Measurements from ENCODE around the gene RGS13.

RGS13 gene

GRCh38 chr1:192689459-192689858 is 53.5 kb downstream of the RGS13 start:
- no peak overlapping the region for H3K27ac Mint-ChIP-seq
- H3K4me3 Mint-ChIP-seq: no peak overlapping the region
- no peaks in the 10 kb centered on the region for H3K4me1 Mint-ChIP-seq (ENCODE audit: low read depth)
- peaks cover 36% of the 10 kb centered on the region for H3K27me3 Mint-ChIP-seq
- peaks cover 3% of the 10 kb centered on the region for H3K9me3 Mint-ChIP-seq
- H3K36me3 Mint-ChIP-seq (ENCODE audit: low read depth): no peaks in the 10 kb centered on the region

GRCh38 chr1:192691041-192691440 is 55.1 kb downstream of the RGS13 start:
- no peaks in the 10 kb centered on the region for H3K4me1 Mint-ChIP-seq (ENCODE audit: low read depth)
- peaks cover 31% of the 10 kb centered on the region for H3K27me3 Mint-ChIP-seq
- H3K9me3 Mint-ChIP-seq: peaks cover 3% of the 10 kb centered on the region
- H3K4me3 Mint-ChIP-seq: no peak overlapping the region
- no peak overlapping the region for H3K27ac Mint-ChIP-seq
- H3K36me3 Mint-ChIP-seq (ENCODE audit: low read depth): no peaks in the 10 kb centered on the region

- Mint-ChIP-seq H3K27ac (no peak overlapping the region), H3K36me3 (ENCODE audit: low read depth) (no peaks in the 10 kb centered on the region), H3K4me3 (no peak overlapping the region), H3K27me3 (peaks cover 13% of the 10 kb centered on the region), H3K9me3 (no peaks in the 10 kb centered on the region), H3K4me1 (ENCODE audit: low read depth) (peaks cover 3% of the 10 kb centered on the region)
These were observed 60.1 kb downstream of the RGS13 start for GRCh38 chr1:192696082-192696481.

GRCh38 chr1:192697771-192698170 is 61.8 kb downstream of the RGS13 start:
- Mint-ChIP-seq H3K27me3 (peaks cover 8% of the 10 kb centered on the region), H3K9me3 (no peaks in the 10 kb centered on the region), H3K27ac (no peak overlapping the region), H3K4me1 (ENCODE audit: low read depth) (peaks cover 14% of the 10 kb centered on the region), H3K36me3 (ENCODE audit: low read depth) (no peaks in the 10 kb centered on the region), H3K4me3 (no peak overlapping the region)

GRCh38 chr1:192698731-192699130 is 62.8 kb downstream of the RGS13 start:
- H3K4me3 Mint-ChIP-seq: no peak overlapping the region
- peaks cover 3% of the 10 kb centered on the region for H3K27me3 Mint-ChIP-seq
- no peaks in the 10 kb centered on the region for H3K9me3 Mint-ChIP-seq
- peaks cover 24% of the 10 kb centered on the region for H3K4me1 Mint-ChIP-seq (ENCODE audit: low read depth)
- no peaks in the 10 kb centered on the region for H3K36me3 Mint-ChIP-seq (ENCODE audit: low read depth)
- no peak overlapping the region for H3K27ac Mint-ChIP-seq

GRCh38 chr1:192700834-192701271 is 64.9 kb downstream of the RGS13 start:
- H3K27ac Mint-ChIP-seq: no peak overlapping the region
- peaks cover 26% of the 10 kb centered on the region for H3K4me1 Mint-ChIP-seq (ENCODE audit: low read depth)
- no peaks in the 10 kb centered on the region for H3K36me3 Mint-ChIP-seq (ENCODE audit: low read depth)
- H3K27me3 Mint-ChIP-seq: no peaks in the 10 kb centered on the region
- no peak overlapping the region for H3K4me3 Mint-ChIP-seq
- H3K9me3 Mint-ChIP-seq: no peaks in the 10 kb centered on the region

GRCh38 chr1:192702212-192702902 is 66.4 kb downstream of the RGS13 start:
- no peaks in the 10 kb centered on the region for H3K36me3 Mint-ChIP-seq (ENCODE audit: low read depth)
- H3K4me1 Mint-ChIP-seq (ENCODE audit: low read depth): peaks cover 26% of the 10 kb centered on the region
- no peak overlapping the region for H3K4me3 Mint-ChIP-seq
- no peak overlapping the region for H3K27ac Mint-ChIP-seq
- H3K27me3 Mint-ChIP-seq: no peaks in the 10 kb centered on the region
- no peaks in the 10 kb centered on the region for H3K9me3 Mint-ChIP-seq

GRCh38 chr1:192703283-192704206 is 67.6 kb downstream of the RGS13 start:
- H3K4me3 Mint-ChIP-seq: peak overlapping the region; percentile 6
- H3K4me1 Mint-ChIP-seq (ENCODE audit: low read depth): peaks cover 26% of the 10 kb centered on the region
- no peaks in the 10 kb centered on the region for H3K9me3 Mint-ChIP-seq
- H3K36me3 Mint-ChIP-seq (ENCODE audit: low read depth): no peaks in the 10 kb centered on the region
- peak overlapping the region; percentile 53 for H3K27ac Mint-ChIP-seq
- no peaks in the 10 kb centered on the region for H3K27me3 Mint-ChIP-seq

GRCh38 chr1:192705510-192705909 is 69.6 kb downstream of the RGS13 start:
- Mint-ChIP-seq H3K27ac (no peak overlapping the region), H3K9me3 (no peaks in the 10 kb centered on the region), H3K27me3 (peaks cover under 1% of the 10 kb centered on the region), H3K4me3 (no peak overlapping the region), H3K36me3 (ENCODE audit: low read depth) (no peaks in the 10 kb centered on the region), H3K4me1 (ENCODE audit: low read depth) (peaks cover 26% of the 10 kb centered on the region)

GRCh38 chr1:192706936-192707335 is 71.0 kb downstream of the RGS13 start:
- H3K4me1 Mint-ChIP-seq (ENCODE audit: low read depth): peaks cover 17% of the 10 kb centered on the region
- H3K27me3 Mint-ChIP-seq: peaks cover 7% of the 10 kb centered on the region
- no peaks in the 10 kb centered on the region for H3K36me3 Mint-ChIP-seq (ENCODE audit: low read depth)
- no peak overlapping the region for H3K4me3 Mint-ChIP-seq
- no peak overlapping the region for H3K27ac Mint-ChIP-seq
- no peaks in the 10 kb centered on the region for H3K9me3 Mint-ChIP-seq

GRCh38 chr1:192707978-192708547 is 72.1 kb downstream of the RGS13 start:
- no peaks in the 10 kb centered on the region for H3K9me3 Mint-ChIP-seq
- no peak overlapping the region for H3K4me3 Mint-ChIP-seq
- no peaks in the 10 kb centered on the region for H3K36me3 Mint-ChIP-seq (ENCODE audit: low read depth)
- H3K27me3 Mint-ChIP-seq: peaks cover 11% of the 10 kb centered on the region
- no peak overlapping the region for H3K27ac Mint-ChIP-seq
- peaks cover 9% of the 10 kb centered on the region for H3K4me1 Mint-ChIP-seq (ENCODE audit: low read depth)

GRCh38 chr1:192709544-192709943 is 73.6 kb downstream of the RGS13 start:
- Mint-ChIP-seq H3K9me3 (no peaks in the 10 kb centered on the region), H3K27ac (no peak overlapping the region), H3K36me3 (ENCODE audit: low read depth) (no peaks in the 10 kb centered on the region), H3K27me3 (peaks cover 12% of the 10 kb centered on the region), H3K4me1 (ENCODE audit: low read depth) (no peaks in the 10 kb centered on the region), H3K4me3 (no peak overlapping the region)
